Stimulated activated CD8-positive, alpha-beta memory T cell treated with anti-CD3 and anti-CD28 coated beads, Interleukin-4, amount 100 ng/mL, for 4 hours (primary cell): ENCODE data around the gene TNFRSF14.
"Not testable (repeated sequence)": the region's sequence is repeated elsewhere in the genome, so short reads cannot be mapped to it uniquely, and the experiment has no call there.

Source experiments
- DNase-seq, 2 donors: peaks; one replicate each; pipeline ENCODE4 v3.0.0-alpha.2; 2020; ENCODE audit warnings: low read depth in 2 of 2, low spot score in 1 of 2

TNFRSF14 gene

DNA sequence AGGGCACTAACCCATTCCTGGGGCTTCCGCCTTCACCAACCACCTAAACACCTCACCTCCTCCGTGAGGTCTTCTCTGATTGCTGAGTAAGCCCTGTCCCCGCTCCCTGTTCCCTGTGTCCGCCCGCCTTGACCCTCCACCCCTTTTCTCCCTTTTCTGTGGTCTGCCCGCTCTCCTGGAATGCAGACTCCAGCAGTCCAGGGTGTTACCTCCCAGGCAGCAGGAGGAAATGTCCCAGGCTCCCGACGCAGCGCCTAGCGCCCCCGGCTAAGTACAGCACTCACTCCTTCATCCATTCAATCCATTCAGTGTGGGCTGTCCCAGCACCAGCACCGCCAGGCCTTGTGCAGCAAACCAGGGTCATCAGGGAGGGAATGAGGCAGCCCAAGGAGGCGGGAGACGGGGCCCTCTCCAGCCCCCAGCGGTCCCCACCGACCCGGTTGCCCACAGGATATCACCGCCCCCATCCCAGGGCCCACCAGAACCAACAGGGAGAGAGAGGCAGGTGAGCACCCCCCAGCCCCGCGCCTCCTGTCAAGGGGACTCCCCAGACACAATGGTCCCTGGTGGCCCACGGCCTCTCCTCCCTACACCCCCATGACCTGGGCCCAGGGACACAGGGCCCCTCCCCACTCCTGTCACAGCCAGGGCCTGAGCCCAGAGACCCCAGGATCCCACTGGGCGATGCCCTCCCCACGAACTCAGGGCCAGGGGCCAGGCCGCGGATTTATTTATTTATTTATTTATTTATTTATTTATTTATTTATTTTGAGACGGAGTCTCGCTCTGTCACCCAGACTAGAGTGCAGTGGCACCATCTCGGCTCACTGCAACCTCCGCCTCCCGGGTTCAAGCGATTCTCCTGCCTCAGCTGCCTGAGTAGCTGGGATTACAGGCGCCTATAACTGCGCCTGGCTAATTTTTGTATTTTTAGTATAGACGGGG is 10.2 kb downstream of the TNFRSF14 start:
- no peak for DNase-seq

DNA sequence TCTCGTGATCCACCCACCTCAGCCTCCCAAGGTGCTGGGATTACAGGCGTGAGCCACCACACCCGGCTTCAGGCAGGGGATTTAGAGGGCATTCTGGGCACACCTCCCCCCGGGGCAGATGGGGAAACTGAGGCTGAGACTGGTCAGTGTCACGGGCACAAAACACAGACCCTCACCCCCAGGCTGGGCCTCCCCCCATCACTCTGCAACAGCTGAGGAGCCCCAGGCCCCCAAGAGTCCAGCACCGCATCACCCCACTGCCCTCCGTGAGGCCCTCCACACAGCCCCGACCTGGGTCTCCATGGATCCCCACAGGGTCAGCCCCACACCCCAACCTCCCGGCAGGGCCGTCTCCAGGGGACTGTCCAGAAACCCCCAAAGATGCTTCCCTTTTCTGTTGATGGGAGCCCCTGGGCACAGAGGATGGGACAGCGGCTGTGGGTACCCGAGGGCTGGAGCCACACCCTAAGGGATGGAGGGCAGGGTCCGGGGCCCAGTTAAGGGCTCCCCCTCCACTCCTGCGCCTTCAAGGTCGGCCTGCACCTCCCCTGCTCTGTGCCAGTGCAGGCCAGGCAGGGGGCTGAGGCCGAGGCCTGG is 11.0 kb downstream of the TNFRSF14 start:
- no peak for DNase-seq

DNA sequence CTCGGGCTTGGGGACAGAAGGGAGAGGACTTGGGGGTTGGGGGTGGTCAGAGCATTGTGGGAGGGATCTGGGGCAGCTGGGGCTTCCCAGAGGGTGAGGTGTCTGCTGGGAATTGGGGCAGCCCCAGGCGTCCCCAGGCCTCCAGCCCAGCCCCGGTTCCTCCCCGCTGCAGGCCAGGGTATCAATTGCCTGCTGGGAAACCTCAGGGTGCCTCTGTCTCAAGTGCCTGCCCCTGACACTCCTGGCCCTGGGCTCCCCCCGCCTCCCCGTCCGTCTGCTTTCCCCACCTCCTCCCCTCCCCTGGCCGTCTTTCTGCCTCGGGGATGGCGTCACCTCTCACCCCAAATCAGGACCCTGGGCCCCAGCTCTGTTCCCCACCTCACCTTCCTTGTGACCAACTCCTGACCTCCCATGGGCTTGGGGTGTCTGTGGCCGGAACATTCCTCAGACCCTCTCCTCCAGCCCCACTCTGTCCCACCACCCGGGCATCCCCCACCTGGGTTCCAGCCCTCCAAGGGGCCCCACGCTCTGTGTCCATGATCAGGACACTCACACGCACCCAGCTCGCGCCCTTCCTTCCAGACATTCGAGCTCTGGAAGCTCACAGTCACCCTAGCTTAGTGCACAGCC is 12.1 kb downstream of the TNFRSF14 start:
- DNase-seq, result not testable (repeated sequence)

DNA sequence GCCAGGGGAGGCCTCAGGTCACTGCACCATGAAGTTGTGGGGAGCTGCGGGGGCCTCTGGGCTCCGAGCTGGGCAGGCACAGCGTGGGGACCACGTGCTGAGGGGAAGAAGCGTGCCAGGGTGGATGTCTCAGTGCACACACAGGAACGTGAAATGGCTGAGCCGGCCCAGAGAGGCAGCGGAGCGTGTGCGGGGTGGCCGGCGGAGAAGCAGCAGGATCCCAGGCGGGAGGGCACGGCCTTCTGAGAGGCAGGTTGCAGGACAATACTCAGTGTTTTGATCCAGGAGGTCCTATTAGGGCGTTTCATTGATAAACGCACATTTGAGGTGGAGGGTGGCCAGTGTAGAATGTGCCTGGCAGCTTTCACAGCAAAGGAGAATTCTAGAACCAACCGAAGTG is 12.9 kb downstream of the TNFRSF14 start:
- no peak for DNase-seq

DNA sequence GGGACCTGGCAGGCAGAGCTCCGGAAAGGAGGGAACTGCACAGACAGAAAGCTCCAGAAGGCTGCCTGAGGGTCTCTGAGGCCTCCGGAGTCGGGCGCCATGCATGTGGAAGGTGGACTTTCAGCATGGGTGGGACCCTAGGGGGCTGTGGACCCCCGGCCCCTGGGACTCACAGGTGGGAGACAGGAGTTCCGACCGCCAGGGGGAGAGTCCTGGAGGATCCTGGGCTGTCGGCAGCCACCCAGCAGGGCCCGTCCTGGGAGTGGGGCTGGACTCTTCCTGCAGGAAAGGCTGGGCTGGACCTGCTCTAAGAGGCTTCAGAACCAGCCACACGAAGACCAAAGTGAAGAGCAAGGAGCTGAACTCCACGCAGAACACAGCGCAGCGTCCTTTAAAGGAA is 13.5 kb downstream of the TNFRSF14 start:
- not testable (repeated sequence) for DNase-seq

DNA sequence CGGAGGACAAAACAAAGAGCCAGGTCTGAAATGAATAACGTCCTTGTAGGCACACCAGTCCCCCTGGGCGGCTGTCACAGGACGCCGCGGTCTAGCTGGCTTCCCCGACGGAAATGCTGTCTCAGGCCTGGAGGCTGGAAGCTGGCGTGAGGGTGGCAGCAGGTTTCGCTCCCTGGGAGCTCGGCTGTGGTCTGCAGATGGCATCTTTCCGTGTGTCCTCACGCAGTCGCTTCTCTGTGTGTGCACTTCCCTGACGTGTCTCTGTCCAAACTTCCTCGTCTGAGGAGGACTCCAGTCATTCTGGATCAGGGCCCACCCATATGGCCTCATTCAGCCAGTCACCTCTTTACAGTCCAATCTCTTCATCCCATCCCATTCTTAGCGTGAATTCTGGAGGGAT is 14.2 kb downstream of the TNFRSF14 start:
- DNase-seq, result no peak

DNA sequence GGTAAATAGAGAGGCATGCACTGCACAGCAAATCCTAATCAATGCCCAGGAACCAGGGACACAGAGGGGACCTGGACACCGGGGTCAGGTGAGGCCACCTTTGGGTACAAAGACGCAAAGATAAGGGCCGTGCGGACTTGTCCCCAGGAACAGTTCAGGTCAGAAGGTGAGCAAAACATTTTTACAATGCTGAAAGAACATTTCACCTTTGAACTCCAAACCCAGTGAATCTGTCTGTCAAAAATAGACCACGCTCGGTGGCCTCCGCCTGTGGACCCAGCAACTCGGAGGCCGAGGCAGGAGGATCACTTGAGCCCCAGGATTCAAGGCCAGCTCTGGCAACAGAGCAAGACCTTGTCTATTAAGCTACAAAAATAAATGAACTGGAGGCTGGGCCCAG is 15.2 kb downstream of the TNFRSF14 start:
- DNase-seq, result no peak

DNA sequence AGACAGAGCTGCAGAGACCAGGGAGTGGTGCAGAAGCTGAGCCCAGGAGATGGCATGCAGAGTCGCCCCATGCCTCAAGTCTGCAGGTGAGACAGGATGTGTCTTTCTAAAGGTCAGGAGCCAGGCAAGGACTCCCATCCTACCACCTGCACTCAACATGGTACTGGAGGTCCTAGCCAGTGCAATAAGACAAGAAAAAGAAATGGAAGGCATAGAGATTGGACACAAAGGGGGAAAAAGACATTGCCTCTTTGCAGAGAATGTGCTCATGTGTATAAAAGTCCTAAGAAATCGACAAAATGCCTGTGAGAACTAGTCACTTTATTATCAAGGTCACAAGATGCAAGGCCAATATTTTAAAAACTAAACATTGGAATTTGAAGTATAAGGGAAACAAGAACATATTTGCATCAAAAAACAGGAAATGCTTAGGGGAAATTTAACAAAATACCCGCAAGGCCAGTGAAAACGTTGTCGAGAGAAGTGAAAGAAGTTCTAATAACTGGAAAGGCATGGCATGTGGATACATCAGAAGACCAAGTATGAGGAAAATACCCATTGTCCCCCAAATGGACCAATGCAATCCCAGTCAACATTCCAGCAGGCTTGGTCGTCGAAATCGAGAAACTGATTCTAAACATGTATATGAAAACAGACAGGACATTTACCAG is 17.2 kb downstream of the TNFRSF14 start:
- no peak for DNase-seq

DNA sequence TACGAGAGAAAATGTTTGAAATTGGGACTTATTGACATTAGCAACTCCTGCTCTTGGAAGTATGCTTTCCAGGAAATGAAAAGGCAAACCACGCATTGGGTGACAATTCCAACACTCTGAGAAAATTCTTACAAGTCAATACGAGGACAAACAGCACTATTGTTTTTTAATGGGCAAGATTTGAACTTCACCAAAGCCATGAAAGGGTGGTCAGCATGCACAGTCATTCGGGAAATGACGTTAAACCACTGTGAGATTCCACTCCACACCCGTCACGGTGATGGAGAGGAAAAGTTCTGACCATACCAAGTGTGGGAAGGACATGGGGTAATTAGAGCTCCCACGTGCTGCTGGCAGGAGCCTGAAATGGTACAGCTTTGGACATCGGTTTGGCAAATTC is 18.2 kb downstream of the TNFRSF14 start:
- DNase-seq, result no peak

DNA sequence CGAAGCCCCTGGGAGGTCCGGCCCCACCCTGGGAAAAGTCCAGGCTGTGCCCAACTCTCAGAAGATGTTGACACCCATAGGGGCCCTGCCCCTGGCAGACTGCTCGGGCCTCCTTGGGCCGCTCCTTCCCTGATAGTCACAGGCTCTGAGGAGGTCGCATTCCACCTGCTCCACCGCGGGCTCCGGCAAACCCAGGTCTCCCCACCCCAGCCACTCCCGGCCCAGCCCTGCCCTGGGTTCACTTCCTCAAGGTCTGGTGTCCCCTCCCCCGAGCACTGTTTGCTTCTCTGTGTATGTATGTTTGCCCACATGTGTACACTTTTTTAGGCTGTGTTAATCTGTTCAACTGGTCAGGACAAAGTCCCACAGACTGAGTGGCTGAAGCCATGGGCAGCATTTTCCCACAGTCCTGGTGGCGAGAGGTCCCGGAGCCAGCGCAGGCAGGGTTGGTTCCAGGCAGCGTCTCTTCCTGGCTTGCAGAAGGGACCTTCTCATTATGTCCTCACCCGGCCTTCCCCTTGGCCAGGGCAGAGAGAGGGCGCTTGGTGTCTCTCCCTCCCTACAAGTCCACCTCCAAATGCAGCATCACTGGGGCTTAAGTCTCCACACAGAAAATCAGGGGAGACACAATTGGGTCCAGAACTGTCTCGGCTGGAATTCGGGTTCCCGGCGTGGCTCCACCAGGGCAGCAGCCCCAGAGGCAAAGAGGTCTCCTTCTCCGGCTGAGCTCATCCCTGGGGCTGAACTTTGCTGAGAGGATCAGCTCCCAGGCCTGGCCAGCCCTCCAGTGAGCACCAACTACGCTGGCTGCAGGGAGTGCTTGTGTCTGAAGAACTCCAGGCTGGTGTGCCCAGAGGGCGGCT is 19.9 kb downstream of the TNFRSF14 start:
- no peak for DNase-seq

DNA sequence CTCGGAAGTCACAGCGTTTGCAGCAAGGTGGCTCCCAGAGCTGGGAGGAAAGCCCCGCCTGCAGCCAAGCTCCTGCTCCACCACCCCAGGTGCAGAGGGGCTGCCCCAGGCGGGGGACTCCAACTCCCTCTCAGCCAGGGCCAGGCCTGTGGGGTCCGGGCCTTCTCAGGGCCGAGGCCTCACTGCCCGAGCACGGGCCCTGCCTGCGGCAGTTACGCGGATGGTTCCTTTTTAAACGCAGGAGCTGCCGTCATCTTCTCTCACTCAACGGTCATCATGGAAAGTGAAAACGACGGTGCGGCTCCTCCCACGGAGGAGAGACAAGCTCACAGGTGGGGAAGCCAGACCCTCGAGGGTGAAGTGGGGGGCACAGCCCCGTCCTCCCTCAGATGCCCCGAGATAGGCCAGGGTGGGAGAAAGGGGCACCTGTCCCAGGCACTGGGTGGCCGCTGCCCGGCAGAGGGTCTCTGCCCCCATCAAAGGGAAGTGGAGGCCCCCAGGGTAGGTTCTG is 21.4 kb downstream of the TNFRSF14 start:
- peak in 1 of 2 donors; percentile 32 for DNase-seq

DNA sequence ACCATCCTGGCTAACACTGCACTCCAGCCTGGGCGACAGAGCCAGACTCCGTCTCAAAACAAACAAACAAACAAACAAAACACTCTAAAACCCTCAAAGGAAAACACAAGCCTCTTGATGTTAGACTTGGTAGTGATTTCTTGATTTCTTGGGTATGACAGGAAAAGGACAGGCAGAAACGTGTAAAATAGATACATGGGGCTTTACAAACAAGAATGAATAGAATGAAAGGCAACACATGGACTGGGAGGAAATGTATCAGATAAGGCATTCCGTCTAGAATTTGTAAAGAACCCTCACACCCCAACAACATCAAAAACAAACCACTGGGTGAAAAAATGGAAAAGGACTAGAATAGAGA is 22.6 kb downstream of the TNFRSF14 start:
- no peak for DNase-seq

DNA sequence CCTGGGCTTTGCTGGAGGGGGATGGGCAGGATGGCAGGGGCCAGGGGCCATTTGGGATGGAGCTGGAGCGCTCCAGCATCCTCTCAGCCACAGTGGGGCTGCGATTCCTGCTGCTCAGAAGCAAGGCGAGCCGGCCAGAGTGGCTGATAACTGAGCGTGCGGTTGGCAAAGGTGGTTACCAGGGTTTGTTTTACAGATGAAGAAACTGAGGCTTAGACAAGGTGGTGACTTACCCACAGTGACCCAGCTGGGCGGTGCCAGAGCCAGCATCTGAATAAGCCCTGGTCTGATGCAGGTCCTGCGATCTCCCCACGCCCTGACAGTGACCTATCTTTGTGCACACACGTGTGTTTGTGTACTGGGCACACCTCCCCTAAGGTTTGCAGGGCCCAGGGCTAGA is 24.5 kb downstream of the TNFRSF14 start:
- DNase-seq, result no peak

DNA sequence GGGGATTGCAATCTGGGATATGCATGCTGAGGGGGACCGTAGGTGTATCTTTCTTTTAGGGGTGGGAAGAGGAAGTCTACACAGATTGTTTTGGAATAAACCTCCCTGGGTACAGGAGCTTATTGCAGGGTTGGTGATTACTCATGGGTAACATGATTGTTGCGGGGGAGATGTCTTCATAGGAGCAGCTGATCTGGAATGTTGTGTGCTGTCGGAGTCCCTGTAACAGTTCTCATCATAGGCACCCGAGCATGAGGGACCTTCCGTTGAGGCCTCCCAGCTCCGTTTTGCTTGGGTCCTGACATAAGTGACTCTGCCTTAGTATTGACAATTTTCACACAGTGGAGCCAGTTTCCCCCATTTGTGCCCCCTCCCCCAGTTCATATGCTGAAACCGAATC is 26.2 kb downstream of the TNFRSF14 start:
- DNase-seq, result no peak

DNA sequence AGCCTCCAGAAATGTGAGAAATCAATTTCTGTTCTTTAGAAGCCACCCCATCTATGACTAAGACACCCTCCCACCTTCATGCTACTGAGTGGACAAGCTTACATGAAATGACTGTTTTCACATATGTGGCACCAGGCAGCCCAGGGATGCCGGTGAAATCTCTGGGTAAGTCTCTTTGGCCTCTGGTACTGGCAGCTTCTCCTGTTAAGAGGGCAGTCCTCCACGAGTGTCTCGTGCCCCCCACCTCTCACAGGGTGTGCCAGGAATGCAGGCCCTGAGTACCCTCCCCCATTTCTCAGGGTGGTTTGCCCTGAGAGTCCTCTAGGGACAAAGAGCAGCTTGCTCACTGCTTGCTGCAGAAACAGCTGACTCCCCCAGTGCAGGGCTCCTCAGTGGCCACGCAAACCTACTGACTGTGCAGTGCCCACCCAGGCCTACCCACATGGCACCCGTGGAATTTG is 27.2 kb downstream of the TNFRSF14 start:
- DNase-seq, result no peak

DNA sequence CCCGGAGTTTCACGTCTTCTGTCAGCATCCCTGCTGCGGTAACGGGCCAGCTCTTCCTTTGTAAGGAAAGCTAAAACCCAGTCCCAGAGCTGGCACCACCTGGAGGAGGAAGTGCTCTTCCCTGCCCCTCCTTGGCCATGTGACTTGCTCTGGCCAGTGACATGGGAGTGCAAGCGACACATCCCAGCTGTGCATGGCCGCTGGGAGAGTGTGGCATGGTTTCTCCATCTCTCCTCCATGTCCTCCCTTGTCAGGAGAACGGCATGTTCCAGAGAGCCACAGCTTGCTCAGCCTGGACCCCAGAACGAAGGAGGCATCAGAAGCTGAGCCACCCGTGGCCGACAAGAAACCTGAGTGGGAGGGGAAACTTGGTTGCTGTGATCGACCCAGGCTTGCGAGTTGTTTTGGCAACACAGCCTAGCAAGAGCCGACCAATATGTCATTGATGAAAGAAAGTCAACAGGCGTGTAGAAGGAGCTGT is 27.7 kb downstream of the TNFRSF14 start:
- no peak for DNase-seq

DNA sequence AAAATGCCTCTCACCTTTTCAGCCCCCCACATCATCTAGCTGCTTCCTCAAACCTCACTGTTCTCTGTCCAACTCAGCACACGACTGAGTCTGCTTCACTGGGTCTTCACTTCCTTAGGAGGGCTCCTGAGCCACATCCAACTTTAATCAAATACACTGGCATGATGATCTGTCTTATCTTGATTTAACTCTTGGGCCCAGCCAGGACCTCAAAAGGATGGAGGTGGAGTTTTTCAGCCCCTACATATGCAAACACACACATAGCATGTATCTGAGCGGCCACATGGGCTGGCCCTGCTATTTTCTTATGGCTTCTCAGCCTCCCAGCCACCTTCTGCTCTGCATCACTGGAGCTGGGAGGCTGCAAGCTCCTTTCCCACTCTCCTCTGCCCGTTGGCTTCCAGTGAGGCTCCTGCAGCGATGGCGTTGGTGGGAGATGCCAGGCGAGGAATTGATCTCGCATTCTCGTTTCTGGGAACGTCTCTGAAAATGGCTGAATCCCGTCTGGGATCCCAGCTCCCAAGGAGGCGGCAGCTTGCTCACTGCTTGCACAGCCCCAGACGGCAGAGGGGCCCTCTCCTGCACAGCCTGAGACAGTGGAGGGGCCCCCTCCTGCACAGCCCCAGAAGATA is 28.6 kb downstream of the TNFRSF14 start:
- no peak for DNase-seq

DNA sequence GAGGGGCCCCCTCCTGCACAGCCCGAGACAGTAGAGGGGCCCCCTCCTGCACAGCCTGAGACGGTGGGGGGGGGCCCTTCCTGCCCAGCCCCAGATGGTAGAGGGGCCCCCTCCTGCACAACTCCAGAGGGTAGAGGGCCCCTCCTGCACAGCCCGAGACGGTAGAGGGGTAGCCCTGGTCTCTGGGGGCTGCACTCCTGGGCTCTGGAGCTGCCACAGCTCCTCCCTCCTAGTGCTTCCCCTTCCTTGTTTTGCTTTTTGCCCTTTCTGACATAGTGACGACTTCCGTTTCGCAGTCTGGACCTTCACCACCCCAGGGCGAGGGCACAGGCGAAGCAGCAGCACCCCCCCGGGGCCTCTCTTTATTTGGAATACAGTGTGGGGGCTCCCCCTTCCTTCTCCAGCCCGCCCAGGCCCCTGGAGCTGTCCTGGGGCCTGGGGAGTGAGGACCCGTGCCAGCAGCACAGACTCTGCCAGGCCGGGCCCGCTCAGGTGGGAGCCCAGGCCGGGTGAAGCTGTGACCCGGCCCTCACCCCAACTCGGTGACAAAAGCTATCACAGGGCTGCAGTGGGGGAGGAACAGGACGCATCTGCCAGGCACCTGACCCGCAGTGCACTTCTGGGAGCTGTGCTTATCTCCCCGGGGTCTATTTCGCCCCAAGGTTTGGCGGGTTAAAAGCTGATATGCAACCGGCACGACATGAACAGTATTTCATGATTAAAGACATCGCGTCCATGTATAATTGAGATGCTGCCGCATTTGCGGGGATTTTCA is 29.3 kb downstream of the TNFRSF14 start:
- DNase-seq, result peak; percentile 25 to 43
